Activated CD4-positive, alpha-beta T cell treated with anti-CD3 and anti-CD28 coated beads, Interleukin-2, amount 50 U/mL, for 24 hours (primary cell): ENCODE results near the gene APOL4.
A peak's percentile ranks its signal among the peaks of the same experiment; 100 is the strongest.
"Not testable (repeated sequence)": the region's sequence is repeated elsewhere in the genome, so short reads cannot be mapped to it uniquely, and the experiment has no call there.

Experiments
- DNase-seq, 2 donors: peaks; one replicate each; pipeline ENCODE4 v3.0.0-alpha.2; 2020; ENCODE audit warnings: low read depth in 1 of 2, low spot score in 1 of 2

The APOL4 gene

GRCh38 chr22:36185828-36186624 is 15.6 kb downstream of the APOL4 start:
- DNase-seq: no peak

DNA sequence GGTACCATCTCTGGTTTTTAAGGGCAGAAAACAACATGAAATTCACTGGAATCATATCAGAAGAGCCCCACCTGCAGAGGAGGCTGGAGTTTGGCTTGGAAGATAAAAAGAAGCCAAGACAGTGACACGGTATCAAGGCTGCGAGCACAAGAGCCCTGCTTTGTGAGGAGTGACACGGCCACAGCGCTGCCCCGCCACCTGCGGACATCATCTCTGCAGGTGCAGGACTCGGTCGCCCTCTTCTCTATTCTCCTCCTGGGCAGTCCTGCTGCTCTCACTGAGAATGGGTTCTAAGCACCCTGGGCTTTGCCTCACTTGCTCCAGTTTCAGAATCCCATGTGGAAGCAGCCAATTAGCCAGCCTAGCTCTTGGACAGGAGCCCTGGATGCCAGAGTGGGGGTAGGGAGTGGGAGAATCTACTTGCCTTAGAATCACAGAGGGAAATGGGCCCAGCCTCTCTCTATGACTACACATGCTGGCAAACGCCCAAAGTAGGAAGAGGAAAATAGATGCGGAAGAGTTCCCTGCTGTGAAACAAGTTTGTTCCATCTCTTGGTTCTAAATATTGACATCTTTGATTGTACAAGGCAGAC is 17.1 kb downstream of the APOL4 start:
- no peak for DNase-seq

DNA sequence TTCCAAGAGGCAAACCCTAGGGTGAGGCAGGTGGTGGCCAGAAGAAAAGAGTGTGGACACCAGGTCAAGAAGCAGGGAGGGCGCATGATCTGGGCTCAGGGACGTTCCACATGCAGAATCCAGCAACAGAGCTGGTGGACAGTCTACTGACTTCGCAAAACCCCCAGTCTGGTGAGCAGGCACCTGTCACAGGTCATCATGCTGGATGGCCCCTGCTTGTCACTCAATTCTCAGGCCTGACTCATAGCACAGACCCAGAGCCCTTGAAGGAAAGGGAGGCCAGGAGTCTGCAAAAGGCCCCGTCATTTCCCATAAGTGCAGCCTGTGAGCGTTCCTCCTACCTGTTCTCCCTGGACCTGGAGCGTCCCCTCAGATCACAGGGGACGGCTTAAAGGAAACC is 18.2 kb downstream of the APOL4 start:
- DNase-seq: no peak

GRCh38 chr22:36182857-36183256 is 18.8 kb downstream of the APOL4 start:
- DNase-seq: no peak

GRCh38 chr22:36182056-36182455 is 19.6 kb downstream of the APOL4 start:
- DNase-seq: no peak

DNA sequence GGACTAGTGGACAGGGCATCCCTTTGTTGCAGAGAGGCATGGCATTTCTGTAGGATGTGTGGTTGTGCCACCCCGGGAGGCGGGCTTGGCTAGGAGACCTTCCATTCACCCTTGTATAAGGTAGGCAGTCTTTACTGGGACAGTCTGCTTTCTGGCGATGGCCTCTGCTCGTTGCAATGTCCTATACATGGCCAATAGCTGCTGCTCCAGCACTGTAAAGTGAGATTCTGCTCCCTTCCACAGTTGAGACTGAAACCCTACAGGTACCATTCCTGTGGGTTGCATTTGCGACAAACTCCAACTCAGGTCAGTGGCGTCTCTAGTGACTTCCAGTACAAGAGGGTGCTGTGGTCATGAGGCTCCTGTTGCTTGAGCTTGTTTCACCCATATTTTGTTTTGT is 20.7 kb downstream of the APOL4 start:
- DNase-seq: no peak

- DNase-seq: peak; percentile 74 to 79
These were observed 21.4 kb downstream of the APOL4 start for GRCh38 chr22:36180038-36180880.

- no peak for DNase-seq
These were observed 24.4 kb downstream of the APOL4 start for GRCh38 chr22:36177160-36177559.

- no peak for DNase-seq
These were observed 25.7 kb downstream of the APOL4 start for GRCh38 chr22:36175892-36176291.

DNA sequence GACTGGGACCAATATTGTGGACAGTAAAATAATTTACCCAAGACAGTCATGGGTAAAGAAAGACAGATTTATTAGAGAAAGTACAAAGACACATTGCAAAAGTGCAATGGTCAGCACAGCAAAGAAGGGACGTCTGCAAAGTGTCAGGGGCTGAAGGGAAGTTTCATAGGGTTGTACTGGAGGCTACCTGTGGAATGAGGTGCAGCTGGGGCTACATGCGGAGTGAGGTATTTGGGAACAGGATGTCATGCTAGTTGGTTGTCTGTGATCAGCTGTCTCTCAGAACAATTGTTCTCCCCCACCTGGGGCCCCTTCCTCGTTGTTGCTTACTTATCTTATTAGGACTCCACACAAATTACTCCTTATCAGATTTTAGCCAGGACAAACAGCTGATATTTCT is 29.7 kb downstream of the APOL4 start:
- DNase-seq: no peak

- no peak for DNase-seq
These were observed 34.9 kb downstream of the APOL4 start for GRCh38 chr22:36166518-36167220.

DNA sequence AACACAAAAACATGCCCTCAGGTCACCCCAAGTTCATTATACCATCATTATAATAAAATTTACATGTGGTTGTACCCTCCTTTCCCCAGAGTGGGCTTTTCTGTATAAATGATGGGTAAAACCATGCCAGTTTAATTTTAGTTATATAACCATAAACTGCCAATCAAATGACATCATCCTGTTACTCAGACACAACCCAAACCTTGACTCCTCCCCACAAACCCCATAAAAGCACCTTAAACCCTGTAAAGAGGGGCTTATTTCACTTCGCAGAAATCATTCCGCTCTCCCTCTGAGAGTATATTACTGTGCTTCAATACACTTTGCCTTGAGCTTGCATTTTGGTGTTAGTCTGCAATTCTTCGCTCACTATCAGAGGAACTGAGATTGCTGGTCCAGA is 35.5 kb downstream of the APOL4 start:
- no peak for DNase-seq

GRCh38 chr22:36165141-36165540 is 36.5 kb downstream of the APOL4 start:
- DNase-seq: no peak

- DNase-seq: no peak
These were observed 37.0 kb downstream of the APOL4 start for GRCh38 chr22:36164621-36165020.

DNA sequence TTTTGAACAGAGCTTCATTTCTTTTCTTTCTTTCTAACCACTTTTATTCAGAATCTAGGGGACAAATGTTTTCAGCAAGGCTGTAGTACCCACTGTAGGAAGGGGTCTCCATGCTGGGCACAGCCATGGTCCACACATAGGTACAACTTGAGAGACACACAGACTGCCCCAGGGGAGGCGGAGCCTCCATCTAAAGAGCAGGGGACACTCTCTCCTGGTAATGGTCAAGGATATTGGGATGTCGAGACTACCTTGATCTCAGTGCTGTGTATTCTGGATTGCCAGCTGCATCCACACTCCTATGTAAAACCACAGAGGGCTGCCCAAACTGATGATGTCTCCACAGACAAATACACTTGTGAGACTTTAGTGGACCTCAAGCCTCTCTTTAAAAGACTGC is 38.1 kb downstream of the APOL4 start:
- no peak for DNase-seq

- no peak for DNase-seq
These were observed 39.2 kb downstream of the APOL4 start for GRCh38 chr22:36162127-36163034.

DNA sequence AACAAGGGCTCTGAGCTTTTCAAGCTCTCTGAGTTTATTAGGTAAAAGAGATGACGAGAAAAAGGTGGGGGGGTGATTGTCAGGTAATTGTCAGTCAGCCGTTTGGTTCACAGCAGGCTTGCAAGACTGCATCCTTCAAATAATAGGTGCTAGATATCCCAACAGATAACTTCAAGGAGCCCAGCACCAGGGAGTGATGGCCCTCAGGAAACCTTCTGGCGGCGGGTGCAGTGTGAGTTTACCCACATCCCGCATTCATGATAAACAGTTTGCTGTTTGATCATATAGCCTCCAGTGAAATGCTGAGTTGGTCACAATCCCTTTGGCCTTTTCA is 39.8 kb downstream of the APOL4 start:
- DNase-seq: not testable (repeated sequence)

- DNase-seq: peak in 1 of 2 donors; percentile 49
These were observed 41.1 kb downstream of the APOL4 start, which contains the start of gene APOL3 for GRCh38 chr22:36160499-36160942. Gene APOL3, minus strand, starts transcription at chr22:36160755. Its CDS starts 11,700 bp downstream, at chr22:36149055.

GRCh38 chr22:36156515-36157419 is 44.8 kb downstream of the APOL4 start:
- peak in 1 of 2 donors; percentile 68 for DNase-seq
